Gastrocnemius medialis (tissue), 4 donors: ENCODE results near the gene ADCY9. TPM values are rescaled to one million over a fixed set of nuclear protein-coding genes. Genes with fewer than 3 reads are reported as not detected.

Source experiments
- ATAC-seq, 2 donors: fragments of 150-250 bp; one replicate each; pipeline ENCODE4 v1.9.1; 2016
- DNase-seq, 2 donors: peaks; one replicate each; pipeline ENCODE4 v3.0.0-alpha.2; 2019
- H3K27ac ChIP-seq, 4 donors: fragments of 200-600 bp; sonication (generic); 1 replicate in 1 of 4; 2 replicates in 3 of 4; pipeline ENCODE4 v1.5.1; 2016 to 2018; ENCODE audit warnings: mild to moderate bottlenecking in 2 of 4, moderate library complexity in 1 of 4
- H3K27me3 ChIP-seq, 3 donors: fragments of 200-600 bp; sonication (generic) in 2 of 3; 1 replicate in 1 of 3; 2 replicates in 2 of 3; pipeline versions ENCODE4 v1.5.1 to v1.6.0; 2016 to 2019; ENCODE audit warnings: mild to moderate bottlenecking in 1 of 3, moderate library complexity in 1 of 3
- H3K36me3 ChIP-seq, 2 donors: fragments of 200-600 bp; sonication (generic) in 1 of 2; one replicate each; pipeline ENCODE4 v1.5.1; 2017 to 2018
- H3K4me1 ChIP-seq, 2 donors: fragments of 200-600 bp; sonication (generic) in 1 of 2; one replicate each; pipeline ENCODE4 v1.5.1; 2016 to 2017; ENCODE audit warnings: mild to moderate bottlenecking in 2 of 2
- H3K4me3 ChIP-seq, 4 donors: fragments of 200-600 bp; sonication (generic) in 3 of 4; 1 replicate in 1 of 4; 2 replicates in 3 of 4; pipeline ENCODE4 v1.5.1; 2016 to 2019; ENCODE audit warnings: mild to moderate bottlenecking in 2 of 4
- H3K9me3 ChIP-seq, 3 donors: fragments of 200-600 bp; sonication (generic) in 2 of 3; 1 replicate in 1 of 3; 2 replicates in 2 of 3; pipeline ENCODE4 v1.5.1; 2016 to 2019
- CTCF ChIP-seq, 5 experiments: fragments of 450-650 bp in 3 of 5; fragments of 200-600 bp in 2 of 5; sonication (generic) in 2 of 5; IDR thresholded peaks in 4 of 5; conservative IDR thresholded peaks in 1 of 5; 1 replicate in 4 of 5; 2 replicates in 1 of 5; pipeline ENCODE4 v1.5.1; 2016 to 2019; ENCODE audit warnings: antibody characterized with exemption in 5 of 5, mild to moderate bottlenecking in 3 of 5, moderate library complexity in 3 of 5
- POLR2A ChIP-seq, 2 donors: fragments of 450-650 bp; IDR thresholded peaks; one replicate each; pipeline ENCODE4 v1.6.1; 2017; ENCODE audit warnings: antibody characterized with exemption in 2 of 2, mild to moderate bottlenecking in 2 of 2, moderate library complexity in 2 of 2
- in situ Hi-C, 4 donors: fragments of 200-750 bp; cut with MboI; loops; one replicate each; pipeline versions ENCODE4 v1.15.0 to v1.8.0; 2017; ENCODE audit warnings: low sequenced_read_pairs in 4 of 4
- intact Hi-C: fragments of 100-400 bp; cut with DNase I; formaldehyde crosslinking; loops from one replicate; pipeline ENCODE4 v1.15.1; 2023; ENCODE audit warnings: low total_unique reads
- total RNA-seq, 4 donors: library from RNA; depleted of rRNA; stranded (reverse); fragments of >200 nt; gene quantifications; one replicate each; pipeline versions ENCODE4 v1.1.0 to v1.2.3, GENCODE V29; 2016

ADCY9 gene
- total RNA-seq, 4 donors from 2014 or later, result 84.9 to 223 (median 163) TPM

GRCh38 chr16:4101421-4102219 is 14.6 kb downstream of the ADCY9 start:
- peak; percentile 49 to 53 for DNase-seq
- Histone ChIP-seq H3K4me1 (peaks cover 24 to 34% of the 10 kb centered on the region in 2 donors), H3K27me3 (no peaks in the 10 kb centered on the region), H3K27ac (peak overlapping the region; percentile 16 to 64 (median 42)), H3K36me3 (peaks cover 0 to 3% of the 10 kb centered on the region in 2 donors), H3K9me3 (no peaks in the 10 kb centered on the region), H3K4me3 (no peak overlapping the region)
- TF ChIP-seq CTCF (IDR thresholded peaks at IDR 0.05 in 4 of 5, conservative IDR thresholded peaks at IDR 0.05 in 1 of 5), result no peak
- no peak for TF ChIP-seq POLR2A (IDR thresholded peaks at IDR 0.05)
- intact Hi-C loops, result no loop called here
- in situ Hi-C loops, result loop anchor here in 2 of 4 donors (25.0 kb wide), 2 partner anchors 114 to 161 kb away; partner anchors contain the start of gene TFAP4 (in 1 of the 2)
- ATAC-seq, result peak; percentile 46 to 65

GRCh38 chr16:4098501-4098900 is 17.7 kb downstream of the ADCY9 start:
- H3K4me1 ChIP-seq, result peaks cover 48 to 53% of the 10 kb centered on the region in 2 donors
- H3K4me3 ChIP-seq, result no peak overlapping the region
- H3K9me3 ChIP-seq, result no peaks in the 10 kb centered on the region
- no peaks in the 10 kb centered on the region for H3K36me3 ChIP-seq
- intact Hi-C loops (no loop called here), in situ Hi-C loops (no loop called here)
- peak overlapping the region in 1 of 4 donors; percentile 73 for H3K27ac ChIP-seq
- no peaks in the 10 kb centered on the region for H3K27me3 ChIP-seq
- DNase-seq (no peak), ATAC-seq (no peak)
- TF ChIP-seq POLR2A (IDR thresholded peaks at IDR 0.05) (no peak), CTCF (IDR thresholded peaks at IDR 0.05 in 4 of 5, conservative IDR thresholded peaks at IDR 0.05 in 1 of 5) (no peak)

- TF ChIP-seq POLR2A (IDR thresholded peaks at IDR 0.05), result no peak
- TF ChIP-seq CTCF (IDR thresholded peaks at IDR 0.05 in 4 of 5, conservative IDR thresholded peaks at IDR 0.05 in 1 of 5), result no peak
- no peak overlapping the region for H3K4me3 ChIP-seq
- H3K27ac ChIP-seq, result peak overlapping the region; percentile 35 to 93 (median 60)
- H3K4me1 ChIP-seq, result peaks cover 48 to 58% of the 10 kb centered on the region in 2 donors
- no peaks in the 10 kb centered on the region for H3K27me3 ChIP-seq
- ATAC-seq (no peak), DNase-seq (no peak)
- in situ Hi-C loops (no loop called here), intact Hi-C loops (no loop called here)
- no peaks in the 10 kb centered on the region for H3K36me3 ChIP-seq
- H3K9me3 ChIP-seq, result no peaks in the 10 kb centered on the region
These were observed 18.4 kb downstream of the ADCY9 start for GRCh38 chr16:4097826-4098240.

GRCh38 chr16:4096509-4096908 is 19.7 kb downstream of the ADCY9 start:
- H3K27ac ChIP-seq, result peak overlapping the region; percentile 90 to 95 (median 94)

More at GRCh38 chr16:4096509-4096908, 19.7 kb downstream of the ADCY9 start:
- peaks cover 50 to 61% of the 10 kb centered on the region in 2 donors for H3K4me1 ChIP-seq
- no peak for ATAC-seq
- H3K36me3 ChIP-seq, result no peaks in the 10 kb centered on the region
- intact Hi-C loops, result no loop called here
- no peak for DNase-seq
- in situ Hi-C loops, result no loop called here
- no peaks in the 10 kb centered on the region for H3K9me3 ChIP-seq
- H3K27me3 ChIP-seq, result no peaks in the 10 kb centered on the region
- TF ChIP-seq POLR2A (IDR thresholded peaks at IDR 0.05) (no peak), CTCF (IDR thresholded peaks at IDR 0.05 in 4 of 5, conservative IDR thresholded peaks at IDR 0.05 in 1 of 5) (no peak)
- no peak overlapping the region for H3K4me3 ChIP-seq
